Activated T-helper 17 cell treated with anti-CD3 and anti-CD28 coated beads, Interleukin-2, amount 50 U/mL, for 72 hours (primary cell): ENCODE measurements around the gene TMEM232. TPM values are rescaled to one million over a fixed set of nuclear protein-coding genes. Genes with fewer than 3 reads are reported as not detected.

Experiments
- ATAC-seq: fragments of 150-1000 bp; cut with Tn5 transposase; replicated peaks from 2 replicates; pipeline ENCODE4 v1.10.0; 2021; ENCODE audit warnings: mild to moderate bottlenecking, moderate library complexity
- H3K27ac Mint-ChIP-seq: one replicate; pipeline ENCODE4 v1.8.0; 2022; ENCODE audit warnings: mixed read lengths
- H3K27me3 Mint-ChIP-seq: one replicate; pipeline ENCODE4 v1.8.0; 2022; ENCODE audit warnings: mixed read lengths
- H3K36me3 Mint-ChIP-seq: one replicate; pipeline ENCODE4 v1.8.0; 2022; ENCODE audit warnings: low read depth, mild to moderate bottlenecking, mixed read lengths
- H3K4me1 Mint-ChIP-seq: one replicate; pipeline ENCODE4 v1.8.0; 2022; ENCODE audit warnings: mixed read lengths
- H3K4me3 Mint-ChIP-seq: one replicate; pipeline ENCODE4 v1.8.0; 2022; ENCODE audit warnings: mild to moderate bottlenecking, mixed read lengths
- H3K9me3 Mint-ChIP-seq: one replicate; pipeline ENCODE4 v1.8.0; 2022; ENCODE audit warnings: mixed read lengths
- total RNA-seq, 2 donors: library from RNA; stranded (reverse); gene quantifications; one replicate each; pipeline ENCODE4 v1.2.3, GENCODE V29; 2022

The TMEM232 gene
- total RNA-seq, 2 donors from 2014 or later = 0.78 to 0.87 TPM

DNA sequence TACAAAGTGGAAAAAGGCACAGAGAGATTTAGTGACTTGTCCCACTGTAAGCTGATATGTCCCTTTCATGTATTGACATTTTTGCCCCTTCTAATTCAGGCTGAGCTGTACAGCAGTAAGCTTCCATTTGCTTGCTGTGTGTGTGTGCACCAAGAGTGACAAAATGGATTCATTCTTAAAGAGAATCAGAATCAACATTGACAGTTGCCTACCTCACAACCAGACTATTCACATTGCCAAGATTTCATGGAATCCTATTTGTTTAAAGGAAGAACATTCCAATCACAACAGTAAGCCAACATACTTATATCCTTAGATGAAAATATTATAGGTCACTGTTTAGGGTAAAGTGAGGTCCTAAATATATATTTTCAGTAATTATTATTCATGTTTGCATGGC lies 102.6 kb downstream of the TMEM232 start:
- Mint-ChIP-seq H3K4me3 (no peak overlapping the region), H3K4me1 (no peaks in the 10 kb centered on the region), H3K27me3 (no peaks in the 10 kb centered on the region), H3K27ac (no peak overlapping the region), H3K36me3 (no peaks in the 10 kb centered on the region), H3K9me3 (no peaks in the 10 kb centered on the region)
- no peak for ATAC-seq

DNA sequence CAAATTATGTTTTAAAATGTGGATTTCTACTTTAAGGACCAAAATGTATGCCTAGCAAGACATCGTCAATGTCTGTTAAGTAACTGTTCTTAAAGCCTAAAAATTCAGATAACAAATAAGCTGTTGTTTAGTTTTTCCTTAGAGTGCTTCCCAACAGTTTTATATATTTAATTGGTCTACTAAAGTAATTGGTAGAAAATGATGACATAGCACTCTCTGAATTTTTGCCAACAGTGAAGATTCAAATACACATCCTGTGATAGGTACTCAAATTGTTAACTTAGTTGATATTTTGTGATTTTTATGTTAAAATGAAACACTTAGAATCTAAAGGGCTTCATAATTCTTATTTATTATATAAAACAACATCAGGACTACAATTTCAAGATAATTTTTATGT lies 107.5 kb downstream of the TMEM232 start:
- Mint-ChIP-seq H3K4me3 (no peak overlapping the region), H3K4me1 (no peaks in the 10 kb centered on the region), H3K9me3 (no peaks in the 10 kb centered on the region), H3K36me3 (no peaks in the 10 kb centered on the region), H3K27me3 (no peaks in the 10 kb centered on the region), H3K27ac (no peak overlapping the region)
- no peak for ATAC-seq

DNA sequence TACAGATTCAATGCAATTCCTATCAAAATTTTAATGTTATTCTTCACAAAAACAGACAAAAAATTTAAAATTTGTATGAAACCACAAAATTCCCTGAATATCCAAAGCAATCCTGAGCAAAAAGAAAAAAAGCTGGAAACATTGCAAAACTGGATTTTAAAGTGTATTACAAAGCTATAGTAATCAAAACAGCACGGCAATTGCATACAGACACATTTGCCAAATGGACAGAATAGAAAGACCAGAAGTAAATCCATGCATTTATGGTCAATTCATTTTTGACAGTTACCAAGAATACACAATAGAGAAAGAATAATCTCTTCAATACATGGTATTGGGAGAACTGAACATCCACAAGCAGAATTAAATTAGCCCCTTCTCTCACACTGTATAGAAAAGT lies 110.5 kb downstream of the TMEM232 start:
- no peak for ATAC-seq
- H3K27ac Mint-ChIP-seq = no peak overlapping the region
- no peaks in the 10 kb centered on the region for H3K9me3 Mint-ChIP-seq

DNA sequence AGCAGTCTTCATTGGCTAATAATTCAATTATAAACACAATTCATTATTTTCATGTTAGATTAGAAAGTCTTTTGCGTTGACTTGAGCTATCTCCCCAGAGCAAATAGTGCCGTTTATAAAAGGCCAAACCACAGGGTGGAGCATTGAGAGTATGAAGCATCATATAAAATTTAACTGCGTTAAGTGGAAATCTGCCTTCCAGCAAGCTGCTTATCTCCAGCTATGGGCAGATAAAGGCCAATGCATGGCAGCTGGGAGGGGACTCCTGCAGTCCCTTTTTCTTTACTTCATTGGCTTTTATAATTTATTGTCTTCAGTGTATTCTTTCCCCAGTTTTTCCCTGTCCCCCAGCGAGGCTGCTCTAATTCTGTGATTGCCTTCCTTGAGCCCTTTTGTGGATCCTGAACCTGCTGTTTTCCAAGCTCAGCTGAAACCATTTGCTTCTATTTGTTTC lies 113.7 kb downstream of the TMEM232 start:
- Mint-ChIP-seq H3K4me1 (no peaks in the 10 kb centered on the region), H3K4me3 (no peak overlapping the region), H3K9me3 (no peaks in the 10 kb centered on the region), H3K27me3 (peaks cover 3% of the 10 kb centered on the region), H3K27ac (no peak overlapping the region), H3K36me3 (no peaks in the 10 kb centered on the region)
- no peak for ATAC-seq

More for the DNA sequence above, 110.5 kb downstream of the TMEM232 start:
- Mint-ChIP-seq H3K36me3 (no peaks in the 10 kb centered on the region), H3K4me3 (no peak overlapping the region), H3K27me3 (peaks cover 3% of the 10 kb centered on the region), H3K4me1 (no peaks in the 10 kb centered on the region)

DNA sequence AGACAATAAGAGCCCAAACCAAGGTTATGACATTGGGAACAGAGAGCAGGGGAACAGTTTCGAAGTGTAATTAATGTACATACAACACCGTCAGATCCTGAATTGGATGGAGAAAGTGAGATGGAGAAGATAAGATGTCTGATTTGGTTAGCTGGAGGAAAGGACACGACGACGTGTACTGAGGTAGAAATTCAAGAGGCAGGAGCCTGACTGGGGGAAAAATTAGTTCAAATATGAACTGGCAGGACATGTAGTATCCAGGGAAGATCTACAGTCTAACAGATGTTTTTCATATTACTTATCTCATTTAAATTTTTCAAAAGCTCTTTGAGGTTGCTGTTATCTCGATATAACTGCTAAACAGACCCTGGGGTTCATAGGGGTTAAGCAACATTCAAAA lies 114.7 kb downstream of the TMEM232 start:
- Mint-ChIP-seq H3K27me3 (peaks cover 3% of the 10 kb centered on the region), H3K4me3 (no peak overlapping the region), H3K36me3 (no peaks in the 10 kb centered on the region), H3K9me3 (no peaks in the 10 kb centered on the region), H3K27ac (no peak overlapping the region), H3K4me1 (no peaks in the 10 kb centered on the region)
- ATAC-seq = no peak

DNA sequence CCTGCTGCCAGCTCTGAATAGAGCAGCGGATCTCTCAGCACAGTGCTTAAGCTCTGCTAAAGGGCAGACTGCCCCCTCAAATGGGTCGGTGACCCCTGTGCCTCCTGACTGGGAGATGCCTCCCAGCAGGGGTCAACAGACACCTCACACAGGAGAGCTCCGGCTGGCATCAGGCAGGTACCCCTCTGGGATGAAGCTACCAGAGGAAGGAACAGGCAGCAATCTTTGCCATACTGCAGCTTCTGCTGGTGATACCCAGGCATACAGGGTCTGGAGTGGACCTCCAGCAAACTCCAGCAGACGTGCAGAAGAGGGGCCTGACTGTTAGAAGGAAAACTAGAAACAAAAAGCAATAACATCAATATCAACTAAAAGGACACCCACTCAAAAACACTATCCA lies 131.6 kb downstream of the TMEM232 start:
- no peak overlapping the region for H3K4me3 Mint-ChIP-seq
- H3K36me3 Mint-ChIP-seq = no peaks in the 10 kb centered on the region
- H3K4me1 Mint-ChIP-seq = no peaks in the 10 kb centered on the region
- no peak overlapping the region for H3K27ac Mint-ChIP-seq
- ATAC-seq = no peak
- no peaks in the 10 kb centered on the region for H3K9me3 Mint-ChIP-seq
- H3K27me3 Mint-ChIP-seq = no peaks in the 10 kb centered on the region

DNA sequence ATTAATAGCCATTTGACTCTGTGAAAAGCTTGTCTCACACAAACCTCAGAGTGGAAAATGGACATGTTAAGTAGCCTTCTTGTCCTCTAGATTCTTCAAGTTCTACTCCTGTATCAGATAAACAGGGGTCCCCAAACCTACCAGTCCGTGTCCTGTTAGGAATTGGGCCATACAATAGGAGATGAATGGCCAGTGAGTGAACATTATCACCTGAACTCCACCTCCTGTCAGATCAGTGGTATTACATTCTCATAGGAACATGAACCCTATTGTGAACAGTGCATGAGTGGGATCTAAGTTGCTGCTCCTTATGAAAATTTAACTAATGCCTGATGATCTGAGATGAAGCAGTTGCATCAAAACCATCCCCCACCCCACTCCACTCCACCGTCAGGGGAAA lies 136.3 kb downstream of the TMEM232 start:
- Mint-ChIP-seq H3K4me3 (no peak overlapping the region), H3K9me3 (no peaks in the 10 kb centered on the region), H3K4me1 (no peaks in the 10 kb centered on the region), H3K27me3 (no peaks in the 10 kb centered on the region), H3K27ac (no peak overlapping the region), H3K36me3 (no peaks in the 10 kb centered on the region)
- ATAC-seq = no peak

DNA sequence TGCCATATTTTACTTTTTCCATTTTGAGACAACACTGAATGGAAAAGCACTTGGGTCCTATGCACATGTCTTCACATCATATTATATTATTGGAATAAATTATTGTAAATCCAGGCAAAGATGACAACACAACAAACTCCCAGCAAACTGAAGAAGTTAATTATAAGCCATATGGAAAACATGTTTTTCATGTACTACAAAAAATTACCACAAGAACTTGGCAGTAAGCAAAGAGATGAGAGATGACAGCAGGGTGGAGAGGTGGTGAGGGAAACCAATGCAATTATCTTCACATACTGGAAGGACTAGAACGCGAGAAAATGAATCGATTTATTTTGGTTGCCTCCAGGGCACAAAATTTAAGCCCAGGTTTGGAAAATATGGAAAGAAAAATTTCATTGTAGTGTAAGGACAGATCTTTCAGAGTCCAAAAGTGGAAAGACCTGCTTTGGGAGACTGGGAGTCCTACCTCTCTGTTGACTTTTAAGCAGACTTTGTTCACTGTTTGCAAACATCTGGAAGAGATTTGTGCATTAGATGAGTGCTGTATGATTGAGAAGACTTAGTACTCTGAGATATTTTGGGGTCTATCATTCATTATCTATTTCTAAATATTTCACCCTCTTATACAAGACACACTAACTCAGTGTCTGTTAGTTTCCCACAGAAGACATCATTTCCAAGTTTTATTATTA lies 138.0 kb downstream of the TMEM232 start:
- no peak for ATAC-seq
- no peak overlapping the region for H3K4me3 Mint-ChIP-seq
- H3K36me3 Mint-ChIP-seq = no peaks in the 10 kb centered on the region
- H3K27ac Mint-ChIP-seq = no peak overlapping the region
- no peaks in the 10 kb centered on the region for H3K4me1 Mint-ChIP-seq
- no peaks in the 10 kb centered on the region for H3K27me3 Mint-ChIP-seq
- H3K9me3 Mint-ChIP-seq = no peaks in the 10 kb centered on the region

DNA sequence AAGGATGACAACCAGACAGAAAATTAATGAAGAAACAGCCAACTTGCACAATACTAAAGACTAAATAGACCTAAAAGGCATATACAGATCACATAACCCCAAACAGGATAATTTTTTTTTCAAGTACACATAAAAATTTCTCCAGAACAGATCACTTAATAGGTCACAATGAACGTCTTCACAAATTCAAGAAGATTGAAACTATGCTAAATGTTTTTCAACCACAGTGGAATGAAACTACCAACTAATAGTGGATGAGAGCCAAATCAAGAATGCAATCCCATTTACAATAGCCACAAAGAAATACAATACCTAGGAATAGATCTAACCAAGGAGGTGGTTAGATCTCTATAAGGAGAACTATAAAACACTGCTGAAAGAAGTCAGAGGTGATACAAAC lies 145.8 kb downstream of the TMEM232 start:
- no peaks in the 10 kb centered on the region for H3K36me3 Mint-ChIP-seq
- ATAC-seq = no peak
- H3K9me3 Mint-ChIP-seq = no peaks in the 10 kb centered on the region
- H3K4me1 Mint-ChIP-seq = no peaks in the 10 kb centered on the region
- H3K27me3 Mint-ChIP-seq = no peaks in the 10 kb centered on the region
- H3K4me3 Mint-ChIP-seq = no peak overlapping the region
- H3K27ac Mint-ChIP-seq = no peak overlapping the region

DNA sequence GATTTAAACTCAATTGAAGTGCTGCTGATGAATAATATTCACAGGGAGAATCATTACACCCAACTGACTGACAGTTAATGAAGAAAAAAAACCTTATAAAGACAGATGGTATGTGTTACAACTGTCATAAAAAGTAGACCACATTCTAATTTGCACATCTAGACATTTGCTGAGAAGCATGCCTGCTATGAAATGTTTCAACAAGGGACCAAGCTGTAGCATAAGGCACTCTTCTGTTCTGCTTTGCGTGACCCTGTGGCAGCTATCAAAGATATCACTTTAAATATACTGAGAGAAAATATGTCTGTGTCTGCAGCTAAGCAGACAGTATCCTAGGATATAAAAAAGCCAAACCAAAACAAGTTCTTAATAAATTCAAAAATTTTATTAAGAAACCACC lies 153.7 kb downstream of the TMEM232 start:
- no peaks in the 10 kb centered on the region for H3K27me3 Mint-ChIP-seq
- ATAC-seq = no peak
- H3K4me3 Mint-ChIP-seq = no peak overlapping the region
- no peaks in the 10 kb centered on the region for H3K36me3 Mint-ChIP-seq
- no peaks in the 10 kb centered on the region for H3K4me1 Mint-ChIP-seq
- H3K9me3 Mint-ChIP-seq = no peaks in the 10 kb centered on the region
- H3K27ac Mint-ChIP-seq = no peak overlapping the region

DNA sequence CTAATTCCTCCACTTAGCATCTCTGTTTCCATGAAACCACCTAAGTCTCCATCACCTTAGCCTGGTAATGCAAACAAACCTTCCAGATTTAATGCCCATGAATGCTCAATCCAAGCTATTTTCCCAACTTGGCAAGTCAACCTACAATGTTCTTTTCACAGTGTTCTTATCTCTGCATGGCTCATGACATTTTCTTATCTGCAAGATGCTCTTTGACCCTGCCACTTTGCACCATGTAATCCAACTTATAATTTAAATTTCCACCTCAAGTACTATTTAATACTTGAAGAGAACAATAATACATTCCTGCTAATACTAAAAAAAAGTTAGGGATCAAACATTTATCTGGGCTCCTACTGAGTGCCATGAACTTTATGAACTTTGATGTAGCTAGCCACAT lies 164.3 kb downstream of the TMEM232 start:
- Mint-ChIP-seq H3K27ac (no peak overlapping the region), H3K27me3 (no peaks in the 10 kb centered on the region), H3K36me3 (no peaks in the 10 kb centered on the region), H3K9me3 (no peaks in the 10 kb centered on the region), H3K4me3 (no peak overlapping the region), H3K4me1 (no peaks in the 10 kb centered on the region)
- no peak for ATAC-seq

DNA sequence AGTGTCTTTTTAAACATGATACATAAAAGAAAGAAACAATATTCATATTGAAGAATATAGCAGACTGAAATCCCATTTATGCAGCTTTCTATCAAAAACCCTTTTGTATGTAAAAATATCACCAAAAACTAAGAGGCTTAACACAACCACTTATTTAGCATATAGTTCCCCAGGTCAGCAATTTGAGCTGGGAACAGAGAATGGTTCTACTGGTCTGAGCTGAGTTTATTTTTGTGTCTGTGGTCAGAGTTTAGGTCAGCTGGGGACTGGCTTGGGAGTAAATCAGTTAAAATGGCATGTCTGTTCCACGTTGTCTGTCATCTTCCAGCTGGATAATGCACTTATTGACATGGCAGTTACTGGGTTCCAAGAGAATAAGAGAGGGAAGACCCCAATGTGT lies 165.0 kb downstream of the TMEM232 start:
- Mint-ChIP-seq H3K27ac (no peak overlapping the region), H3K4me3 (no peak overlapping the region), H3K27me3 (no peaks in the 10 kb centered on the region), H3K4me1 (no peaks in the 10 kb centered on the region), H3K9me3 (no peaks in the 10 kb centered on the region), H3K36me3 (no peaks in the 10 kb centered on the region)
- no peak for ATAC-seq

DNA sequence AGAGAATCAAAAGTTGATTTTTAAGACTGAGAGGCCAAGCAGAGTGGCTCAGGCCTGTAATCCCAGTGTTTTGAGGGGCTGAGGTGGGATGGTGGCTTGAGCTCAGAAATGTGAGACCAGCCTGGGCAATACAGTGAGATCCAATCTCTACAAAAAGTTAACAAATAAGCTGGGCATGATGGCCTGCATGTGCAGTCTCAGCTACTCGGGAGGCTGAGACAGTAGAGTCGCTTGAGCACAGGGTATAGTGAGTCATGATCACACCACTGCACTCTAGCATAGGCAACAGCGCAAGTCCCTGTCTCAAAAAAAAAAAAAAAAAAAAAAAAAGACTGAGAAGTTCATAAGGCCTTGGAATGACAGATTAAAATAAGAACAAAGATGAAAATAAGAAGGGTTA lies 177.2 kb downstream of the TMEM232 start:
- no peak overlapping the region for H3K27ac Mint-ChIP-seq
- no peak overlapping the region for H3K4me3 Mint-ChIP-seq
- H3K4me1 Mint-ChIP-seq = no peaks in the 10 kb centered on the region
- no peak for ATAC-seq
- no peaks in the 10 kb centered on the region for H3K36me3 Mint-ChIP-seq
- H3K27me3 Mint-ChIP-seq = no peaks in the 10 kb centered on the region
- H3K9me3 Mint-ChIP-seq = no peaks in the 10 kb centered on the region

DNA sequence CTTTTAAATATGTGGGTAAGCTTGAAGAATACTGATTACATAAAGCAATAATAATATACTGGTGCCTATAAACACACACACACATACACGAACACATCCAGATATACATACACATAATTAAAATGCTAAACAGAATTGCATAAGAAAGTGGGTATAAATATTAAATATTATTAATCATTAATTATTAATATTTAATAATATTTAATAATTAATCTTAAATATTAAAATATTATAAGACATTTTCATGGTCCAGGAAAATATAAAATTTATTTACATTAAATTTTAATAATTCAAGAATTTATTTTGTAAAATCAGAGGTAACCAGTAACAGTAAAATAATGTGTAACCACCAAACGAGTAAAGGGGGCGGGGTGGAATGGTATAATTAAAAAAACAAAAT lies 178.3 kb downstream of the TMEM232 start:
- Mint-ChIP-seq H3K27me3 (no peaks in the 10 kb centered on the region), H3K4me1 (no peaks in the 10 kb centered on the region), H3K4me3 (no peak overlapping the region), H3K36me3 (no peaks in the 10 kb centered on the region), H3K9me3 (no peaks in the 10 kb centered on the region), H3K27ac (no peak overlapping the region)
- ATAC-seq = no peak

DNA sequence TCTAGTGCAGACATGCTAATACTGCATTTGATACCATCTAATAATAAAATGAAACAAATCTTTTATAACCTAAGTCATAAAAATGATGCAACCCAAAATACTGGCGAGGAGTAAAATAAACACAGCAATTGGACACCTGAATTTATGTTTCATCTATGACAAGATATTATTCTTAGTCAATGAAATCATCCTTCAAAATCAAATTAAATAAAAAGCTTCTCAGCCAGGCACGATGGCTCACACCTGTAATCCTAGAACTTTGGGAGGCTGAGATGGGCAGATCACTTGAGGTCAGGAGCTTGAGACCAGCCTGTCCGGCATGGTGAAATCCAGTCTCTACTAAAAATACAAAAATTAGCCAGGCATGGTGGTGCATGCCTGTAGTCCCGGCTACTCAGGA lies 179.0 kb downstream of the TMEM232 start:
- H3K27ac Mint-ChIP-seq = no peak overlapping the region
- H3K9me3 Mint-ChIP-seq = no peaks in the 10 kb centered on the region
- H3K4me3 Mint-ChIP-seq = no peak overlapping the region
- peaks cover 3% of the 10 kb centered on the region for H3K27me3 Mint-ChIP-seq
- ATAC-seq = no peak
- H3K4me1 Mint-ChIP-seq = no peaks in the 10 kb centered on the region
- no peaks in the 10 kb centered on the region for H3K36me3 Mint-ChIP-seq

DNA sequence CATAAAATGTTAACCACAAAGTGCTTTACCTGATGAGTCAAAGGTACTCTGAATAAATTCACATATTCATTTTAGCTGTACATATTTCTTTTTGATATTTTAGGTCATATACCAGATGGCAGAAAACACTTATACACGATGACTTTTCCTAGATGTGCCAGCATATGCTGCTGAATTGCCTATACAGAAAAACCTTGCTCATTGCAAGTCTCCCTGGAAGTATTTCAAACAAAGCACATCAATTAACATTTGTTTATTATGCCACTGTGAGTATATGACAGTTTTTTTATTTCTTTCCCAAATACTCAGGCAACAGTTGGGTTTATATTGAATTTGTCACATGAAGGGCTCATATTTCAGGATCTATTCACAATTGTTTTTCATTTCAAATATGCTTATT lies 180.8 kb downstream of the TMEM232 start:
- Mint-ChIP-seq H3K4me3 (no peak overlapping the region), H3K36me3 (no peaks in the 10 kb centered on the region), H3K27me3 (peaks cover 3% of the 10 kb centered on the region), H3K27ac (no peak overlapping the region), H3K9me3 (no peaks in the 10 kb centered on the region), H3K4me1 (no peaks in the 10 kb centered on the region)
- no peak for ATAC-seq
